PFSK-1 (cell line): ENCODE measurements around the gene FSTL4.

Source experiments
- FOXP2 ChIP-seq: optimal IDR thresholded peaks from 2 replicates; pipeline ENCODE3; 2011; ENCODE audit warnings: borderline replicate concordance, control low read depth, inconsistent platforms; ENCODE audit not compliant: insufficient read depth; ENCODE audit errors: extremely low read length, extremely low read depth
- POLR2AphosphoS5 ChIP-seq: IDR thresholded peaks from 2 replicates; pipeline ENCODE4 v1.6.1; 2012; ENCODE audit warnings: low read depth, mild to moderate bottlenecking, control low read depth, low read length, moderate library complexity
- REST ChIP-seq, 2 experiments: IDR thresholded peaks; 2 replicates each; pipeline versions ENCODE4 v1.6.1 to v1.8.0; 2011 to 2012; ENCODE audit warnings: low read depth in 2 of 2, low read length in 2 of 2, control low read depth in 1 of 2, inconsistent platforms in 1 of 2, mild to moderate bottlenecking in 1 of 2, moderate library complexity in 1 of 2; ENCODE audit not compliant: insufficient read depth in 1 of 2
- SIN3A ChIP-seq: IDR thresholded peaks from 2 replicates; pipeline ENCODE4 v1.6.1; 2012; ENCODE audit warnings: mild to moderate bottlenecking, low read length, moderate library complexity, borderline replicate concordance; ENCODE audit not compliant: insufficient read depth
- TAF1 ChIP-seq: IDR thresholded peaks from 2 replicates; pipeline ENCODE4 v1.6.1; 2012; ENCODE audit warnings: low read length, control low read depth, borderline replicate concordance; ENCODE audit not compliant: insufficient read depth

DNA sequence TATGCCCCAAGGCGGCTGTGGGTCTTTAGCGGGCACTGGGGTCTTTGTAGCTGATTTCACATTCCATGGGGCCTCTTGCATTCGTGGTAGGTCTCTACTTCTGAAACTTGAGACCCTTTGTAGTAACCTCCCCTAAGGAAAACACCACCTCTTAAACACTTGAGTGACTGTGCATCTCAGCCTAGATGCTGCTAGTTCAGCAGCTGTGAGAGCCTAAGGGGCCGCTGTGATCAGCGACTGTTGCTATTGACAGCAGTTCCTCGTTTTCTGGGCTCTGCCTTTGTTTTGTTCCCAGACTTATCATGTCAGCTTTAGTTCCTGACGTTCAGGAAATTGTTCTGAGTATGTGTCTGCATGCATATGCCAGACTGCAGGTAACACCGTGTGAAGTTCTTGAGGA, 389.4 kb downstream of the FSTL4 start:
- TF ChIP-seq TAF1 (no peak), SIN3A (no peak), REST (IDR thresholded peaks at IDR 0.05; ENCODE audit: insufficient read depth in 1 of 2, low read depth in 2 of 2, low read length in 2 of 2) (no peak), POLR2AphosphoS5 (no peak), FOXP2 (no peak)
